Thyroid gland (tissue), 4 donors: ENCODE results near the gene LARGE1.

Source experiments
- POLR2A ChIP-seq, 2 donors: fragments of 450-650 bp; IDR thresholded peaks; one replicate each; pipeline ENCODE4 v1.6.1; 2017; ENCODE audit warnings: antibody characterized with exemption in 2 of 2, mild to moderate bottlenecking in 2 of 2, moderate library complexity in 1 of 2
- TF ChIP-seq, protein P1 (sequence below), 6 experiments: fragments of 200-600 bp in 3 of 6; fragments of 450-650 bp in 3 of 6; sonication (generic) in 3 of 6; IDR thresholded peaks; one replicate each; pipeline ENCODE4 v1.5.1; 2016 to 2019; ENCODE audit warnings: antibody characterized with exemption in 6 of 6, mild to moderate bottlenecking in 2 of 6, inconsistent platforms in 1 of 6, moderate library complexity in 1 of 6

- TF ChIP-seq, protein P1, sequence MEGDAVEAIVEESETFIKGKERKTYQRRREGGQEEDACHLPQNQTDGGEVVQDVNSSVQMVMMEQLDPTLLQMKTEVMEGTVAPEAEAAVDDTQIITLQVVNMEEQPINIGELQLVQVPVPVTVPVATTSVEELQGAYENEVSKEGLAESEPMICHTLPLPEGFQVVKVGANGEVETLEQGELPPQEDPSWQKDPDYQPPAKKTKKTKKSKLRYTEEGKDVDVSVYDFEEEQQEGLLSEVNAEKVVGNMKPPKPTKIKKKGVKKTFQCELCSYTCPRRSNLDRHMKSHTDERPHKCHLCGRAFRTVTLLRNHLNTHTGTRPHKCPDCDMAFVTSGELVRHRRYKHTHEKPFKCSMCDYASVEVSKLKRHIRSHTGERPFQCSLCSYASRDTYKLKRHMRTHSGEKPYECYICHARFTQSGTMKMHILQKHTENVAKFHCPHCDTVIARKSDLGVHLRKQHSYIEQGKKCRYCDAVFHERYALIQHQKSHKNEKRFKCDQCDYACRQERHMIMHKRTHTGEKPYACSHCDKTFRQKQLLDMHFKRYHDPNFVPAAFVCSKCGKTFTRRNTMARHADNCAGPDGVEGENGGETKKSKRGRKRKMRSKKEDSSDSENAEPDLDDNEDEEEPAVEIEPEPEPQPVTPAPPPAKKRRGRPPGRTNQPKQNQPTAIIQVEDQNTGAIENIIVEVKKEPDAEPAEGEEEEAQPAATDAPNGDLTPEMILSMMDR (IDR thresholded peaks at IDR 0.05) = no peak
- TF ChIP-seq POLR2A (IDR thresholded peaks at IDR 0.05) = no peak
Observed at GRCh38 chr22:33842421-33843094, 77.7 kb downstream of the LARGE1 start.
